C1 segment of cervical spinal cord (tissue), 14 donors: ENCODE data around the gene BNIP3.

Experiments
- DNase-seq, 14 donors: peaks; one replicate each; lab custom pipeline; 2025; lab: John Stamatoyannopoulos, UW

BNIP3 gene, protein sequence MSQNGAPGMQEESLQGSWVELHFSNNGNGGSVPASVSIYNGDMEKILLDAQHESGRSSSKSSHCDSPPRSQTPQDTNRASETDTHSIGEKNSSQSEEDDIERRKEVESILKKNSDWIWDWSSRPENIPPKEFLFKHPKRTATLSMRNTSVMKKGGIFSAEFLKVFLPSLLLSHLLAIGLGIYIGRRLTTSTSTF

DNA sequence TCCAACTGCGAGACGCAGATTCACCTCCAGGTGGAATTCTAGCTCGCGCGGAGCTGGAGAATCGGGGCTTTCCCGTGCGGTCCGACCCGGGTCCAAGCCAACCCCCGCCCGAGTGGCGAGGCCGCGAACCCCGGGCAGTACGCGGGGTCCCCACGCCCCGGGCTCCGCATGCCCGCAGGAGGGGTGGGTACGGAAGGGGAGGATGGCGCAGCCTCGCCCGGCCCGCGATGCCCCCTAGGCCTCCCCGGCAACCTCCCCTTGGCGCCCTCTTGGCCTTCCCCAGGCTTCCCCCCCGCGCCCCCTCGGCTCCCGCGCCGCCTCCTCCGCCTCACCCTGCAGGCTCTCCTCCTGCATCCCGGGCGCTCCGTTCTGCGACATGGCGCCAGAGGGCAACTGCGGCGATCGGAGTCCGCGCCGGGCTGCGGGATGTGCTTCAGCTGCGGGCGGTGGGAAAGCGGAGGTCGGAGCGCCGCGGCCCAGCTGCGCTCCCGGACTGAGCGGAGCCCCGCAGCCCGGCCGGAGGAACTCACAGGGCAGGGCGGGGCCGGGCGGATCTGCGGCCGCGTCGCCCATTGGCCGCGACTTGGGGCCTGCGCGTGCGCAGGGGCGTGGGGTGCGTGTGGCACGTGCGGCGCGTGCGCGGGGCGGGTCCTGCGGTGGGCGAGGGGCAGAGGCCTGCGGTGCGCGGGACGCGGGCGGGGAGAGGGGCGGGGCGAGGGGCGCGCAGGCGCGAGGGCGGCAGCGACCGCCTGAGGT is at the start of gene BNIP3:
BNIP3 (minus strand) TSS at position 495 of the 756 bp plus-strand sequence; CDS start at position 378, 117 bp downstream.
- peak; percentile 37 to 92 (median 86) for DNase-seq

DNA sequence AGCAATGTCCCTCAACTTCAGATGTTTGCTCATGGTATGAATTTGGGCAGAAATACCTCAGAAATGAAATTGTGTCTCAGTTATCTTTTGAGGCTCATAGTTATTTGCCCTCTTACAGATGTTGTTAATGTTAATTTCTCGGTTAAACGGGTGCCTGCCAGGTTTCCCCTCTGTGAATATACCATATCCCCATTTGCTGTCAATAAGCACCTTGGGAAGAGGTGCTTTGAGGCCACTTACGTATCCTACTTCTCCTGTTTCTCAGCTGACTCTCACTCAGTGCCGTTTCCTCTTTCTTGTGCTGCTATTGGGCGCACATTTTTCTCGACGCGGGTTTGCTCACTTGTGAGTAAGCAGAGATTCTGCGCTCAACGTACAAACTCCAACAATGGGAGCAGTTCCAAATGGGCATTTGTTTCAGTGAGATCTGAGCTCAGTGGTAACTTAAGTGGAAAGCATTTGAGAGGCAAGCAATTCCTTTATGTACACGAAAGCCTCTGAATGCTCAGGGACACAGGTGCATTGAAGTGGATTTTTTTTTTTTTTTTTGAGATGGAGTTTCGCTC is 49.3 kb upstream of the BNIP3 start:
- DNase-seq: no peak

DNA sequence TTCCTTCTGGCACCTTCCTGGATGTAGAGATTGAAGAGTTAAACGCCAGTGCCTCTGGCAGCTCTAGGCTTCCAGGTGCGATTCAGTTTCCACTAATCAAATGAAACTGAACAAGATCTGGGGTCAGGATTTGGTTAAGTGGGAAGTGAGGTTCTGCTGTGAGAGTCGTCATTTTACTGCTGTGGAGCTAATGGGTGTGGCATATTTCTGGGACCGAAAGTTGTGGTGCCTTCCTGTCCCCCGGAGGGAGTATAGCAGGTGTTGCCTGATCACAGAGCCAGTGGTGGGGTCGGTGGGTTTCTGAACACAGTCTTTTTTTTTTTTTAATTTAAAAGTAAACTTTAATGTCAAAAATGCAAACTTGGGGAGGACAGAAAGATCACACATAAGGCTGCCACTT is 47.0 kb upstream of the BNIP3 start:
- DNase-seq: no peak

DNA sequence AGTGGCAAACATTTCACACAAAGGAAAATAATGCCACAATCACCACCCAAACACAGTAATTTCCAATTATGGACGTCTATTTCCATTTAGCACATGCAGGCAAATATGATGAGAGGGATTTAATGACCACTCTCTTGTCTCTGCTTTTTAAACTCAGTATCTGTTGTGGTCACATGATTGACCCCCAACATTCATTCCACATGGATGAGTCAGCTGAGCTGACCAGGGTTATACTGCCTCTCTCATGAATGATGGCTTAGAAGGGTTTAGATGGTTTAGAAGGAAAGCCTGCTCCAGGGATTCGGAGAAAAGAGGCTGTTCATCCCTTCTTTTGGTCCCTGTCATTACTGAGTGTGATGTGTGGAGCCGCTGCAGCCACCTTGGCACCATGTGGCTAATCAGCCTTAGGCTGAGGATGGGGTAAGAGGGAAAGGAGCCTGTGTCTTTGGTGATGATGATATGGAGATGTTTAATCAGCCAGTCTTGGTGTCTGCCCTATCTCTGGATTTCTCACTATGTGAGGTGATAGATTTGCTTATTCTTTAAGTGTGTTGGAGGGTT is 45.8 kb upstream of the BNIP3 start:
- no peak for DNase-seq

DNA sequence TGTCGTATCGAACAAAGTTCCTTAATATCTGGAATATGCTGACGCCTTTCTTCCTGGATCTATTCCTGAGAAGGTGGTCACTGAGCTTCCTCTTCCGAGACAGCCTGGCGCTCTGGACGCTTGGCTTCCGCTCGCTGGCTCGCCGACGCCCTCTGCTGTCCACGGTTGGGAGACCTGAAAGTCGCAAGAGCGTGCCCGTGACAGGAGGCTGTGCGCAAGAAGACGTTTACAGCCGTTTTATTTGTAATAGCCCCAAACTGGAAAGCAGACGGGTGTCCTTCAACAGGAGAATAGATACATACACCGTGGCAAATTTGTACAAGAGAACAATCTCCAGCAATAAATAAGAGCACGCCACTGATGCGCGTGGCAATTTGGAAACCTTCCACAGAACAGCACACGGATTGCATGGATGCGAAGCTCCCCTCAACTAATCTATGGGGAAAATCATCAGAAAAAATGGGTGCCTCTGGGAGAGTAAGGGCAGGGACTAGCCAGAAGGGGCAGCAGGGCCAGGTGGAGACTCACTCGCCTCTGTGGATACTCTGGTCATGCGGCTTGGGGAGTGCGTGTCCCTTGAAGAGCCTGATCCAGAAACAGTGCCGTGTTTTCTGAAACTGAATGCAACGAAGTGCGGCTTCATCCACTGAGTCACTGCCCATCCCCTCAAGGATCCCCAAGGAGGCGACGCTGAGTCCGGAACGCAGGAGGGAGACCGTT is 41.5 kb upstream of the BNIP3 start:
- peak in 11 of 14 donors; percentile 34 to 76 (median 55) for DNase-seq

DNA sequence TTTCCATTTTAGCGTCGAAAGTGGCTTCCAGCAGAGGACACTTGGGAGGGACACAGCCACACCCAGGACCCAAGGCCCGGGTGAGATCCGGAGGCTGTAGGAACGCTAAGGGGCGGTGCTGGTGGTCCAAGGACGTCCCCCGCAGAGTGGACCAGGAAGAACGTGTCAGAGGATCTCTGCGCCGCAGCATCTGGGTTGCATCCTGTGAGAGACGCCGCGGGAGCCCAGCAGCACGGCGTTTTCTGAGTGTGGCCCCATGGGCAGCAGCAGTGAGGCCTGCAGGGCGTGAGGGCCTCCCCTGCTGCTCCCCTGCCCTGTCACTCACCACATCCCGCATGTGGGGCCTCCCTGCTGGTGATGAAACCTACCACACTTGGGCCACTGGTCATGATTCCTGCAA is 40.5 kb upstream of the BNIP3 start:
- no peak for DNase-seq

DNA sequence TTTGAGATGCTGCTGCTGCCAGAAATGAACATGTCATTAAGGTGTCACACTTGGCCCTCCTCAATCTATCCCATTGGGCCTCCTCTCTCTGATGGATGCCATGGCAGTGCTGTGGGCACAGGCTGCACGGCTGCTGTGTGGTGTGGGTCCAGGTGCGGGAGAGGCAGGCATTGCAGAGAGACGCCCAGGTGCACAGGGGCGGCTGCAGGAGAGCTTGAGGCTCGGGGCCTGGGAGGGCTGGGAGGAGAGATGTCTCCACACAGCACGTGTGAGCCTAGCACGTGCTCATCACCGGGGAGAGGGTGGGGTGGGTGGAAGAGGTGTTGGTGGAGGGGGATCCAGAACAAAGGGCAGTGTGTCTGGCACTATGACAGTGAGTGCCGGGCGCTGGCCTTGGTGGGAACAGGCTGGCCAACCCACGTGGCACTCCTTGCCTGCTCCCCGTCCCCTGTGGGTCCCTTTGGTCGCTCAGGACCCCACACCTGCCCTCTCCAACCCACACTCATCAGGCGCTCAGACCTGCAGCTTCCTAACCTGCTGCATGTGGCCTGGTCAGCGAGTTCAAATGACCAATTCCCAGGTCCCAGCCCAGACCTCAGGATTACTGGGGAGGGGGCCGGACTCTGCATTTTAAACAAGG is 39.9 kb upstream of the BNIP3 start:
- DNase-seq: no peak

DNA sequence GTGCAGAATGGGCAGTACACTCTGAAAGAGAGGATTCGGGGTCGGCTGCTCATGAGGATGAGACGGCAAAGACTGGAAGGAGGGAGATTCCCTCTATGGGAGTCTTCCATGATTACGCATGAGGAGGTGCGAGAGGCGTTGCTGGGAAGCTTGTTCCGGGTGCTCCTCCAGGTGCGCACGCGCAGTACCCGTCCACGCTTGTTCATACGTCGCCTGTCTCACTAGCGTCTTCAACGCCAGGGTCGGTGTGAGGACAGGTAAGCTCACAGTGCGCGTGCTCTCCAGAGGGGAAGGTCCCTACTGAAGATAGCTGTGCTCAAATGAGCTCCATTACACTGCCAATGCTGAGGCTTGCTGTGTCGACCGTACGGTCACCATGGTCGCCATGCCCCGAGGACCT is 39.3 kb upstream of the BNIP3 start:
- DNase-seq: no peak

DNA sequence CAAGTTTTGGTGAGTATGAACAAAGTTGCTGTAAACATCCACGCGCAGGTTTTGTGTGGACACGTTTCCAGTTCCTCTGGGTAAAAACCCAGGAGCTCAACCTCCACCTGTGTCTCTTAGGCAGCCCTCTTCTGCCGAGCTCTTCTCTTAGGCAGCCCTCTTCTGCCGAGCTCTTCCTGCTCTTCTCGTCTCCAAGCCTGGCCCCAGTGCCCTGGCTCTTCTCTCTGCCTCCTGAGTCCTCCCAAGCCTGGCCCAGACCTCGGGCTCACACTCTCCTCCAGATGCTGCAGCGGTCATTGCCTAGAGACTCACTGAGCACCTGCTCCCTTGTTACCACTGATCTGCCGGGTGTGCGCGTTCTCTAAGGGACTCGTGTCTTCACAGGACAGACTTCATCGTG is 38.7 kb upstream of the BNIP3 start:
- no peak for DNase-seq

DNA sequence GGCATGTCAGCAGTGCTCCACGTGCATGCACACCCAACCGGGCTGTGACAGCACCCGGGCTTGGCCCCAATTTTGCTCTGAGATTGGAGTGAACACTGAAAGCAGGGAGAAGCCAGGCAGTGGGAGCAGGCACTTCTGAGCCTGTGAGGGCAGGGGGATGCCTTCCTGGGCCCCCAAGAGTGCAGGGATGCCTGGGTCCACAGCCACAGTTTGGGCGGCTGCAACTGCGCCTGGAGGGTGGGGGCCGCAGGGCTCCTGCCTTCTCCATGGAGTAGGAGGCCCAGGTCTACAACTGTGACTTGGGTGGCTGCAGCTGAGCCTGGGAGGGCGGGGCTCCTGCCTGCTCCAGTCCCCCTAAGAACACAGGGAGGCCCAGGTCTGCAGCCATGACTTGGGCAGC is 37.6 kb upstream of the BNIP3 start:
- DNase-seq: no peak

DNA sequence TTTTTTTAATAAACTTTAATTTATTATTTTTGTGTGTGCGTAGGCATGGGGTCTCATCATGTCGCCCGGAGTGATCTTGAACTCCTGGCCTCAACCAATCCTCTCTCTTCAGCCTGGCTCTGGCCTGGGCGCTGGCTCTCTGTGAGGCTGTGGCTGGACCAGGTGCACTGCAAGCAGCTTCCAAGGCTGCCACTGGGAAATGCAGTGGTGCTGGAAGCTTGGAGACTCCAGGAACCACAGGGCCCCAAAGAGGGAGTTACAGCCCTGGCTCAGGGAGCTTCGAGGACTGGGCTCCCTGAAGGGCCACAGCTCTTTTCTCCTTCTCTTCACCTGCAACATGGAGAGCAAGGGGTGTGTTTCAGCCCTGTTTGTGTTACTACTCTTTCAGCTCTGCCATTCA is 36.7 kb upstream of the BNIP3 start:
- no peak for DNase-seq

DNA sequence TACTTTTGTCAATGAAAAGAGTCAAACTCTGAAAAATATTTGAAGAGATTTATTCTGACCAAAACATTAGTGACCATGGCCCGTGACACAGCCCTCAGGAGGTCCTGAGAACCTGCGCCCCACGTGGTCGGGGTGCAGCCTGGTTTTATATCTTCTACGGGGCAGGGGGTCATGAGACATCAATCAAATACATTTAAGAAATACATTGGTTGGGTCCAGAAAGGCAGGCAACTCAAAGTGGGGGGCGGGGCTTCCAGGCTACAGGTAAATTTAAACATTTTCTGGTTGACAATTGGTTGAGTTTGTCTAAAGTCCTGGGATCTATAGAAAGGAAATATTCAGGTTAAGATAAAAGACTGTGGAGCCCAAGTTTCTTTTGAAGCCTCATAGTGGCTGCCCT is 34.8 kb upstream of the BNIP3 start:
- DNase-seq: no peak

DNA sequence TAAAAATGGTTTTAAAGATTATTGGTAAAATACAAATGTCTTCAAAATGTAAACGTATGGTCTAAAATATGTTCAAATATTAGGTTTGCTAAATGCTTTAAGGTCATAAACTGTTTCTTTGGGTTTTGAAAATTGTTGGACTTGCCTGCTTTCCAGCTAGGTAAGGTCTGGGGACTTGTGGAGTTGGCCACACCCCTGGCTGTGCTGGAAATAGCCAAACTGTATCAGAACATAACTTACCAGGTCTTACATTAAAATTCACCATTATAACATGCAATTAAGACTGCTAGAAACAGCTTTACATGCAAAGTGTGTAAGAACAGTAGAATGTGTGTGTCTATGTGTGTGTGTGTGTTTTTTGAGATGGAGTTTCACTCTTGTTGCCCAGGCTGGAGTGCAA is 29.7 kb upstream of the BNIP3 start:
- no peak for DNase-seq

DNA sequence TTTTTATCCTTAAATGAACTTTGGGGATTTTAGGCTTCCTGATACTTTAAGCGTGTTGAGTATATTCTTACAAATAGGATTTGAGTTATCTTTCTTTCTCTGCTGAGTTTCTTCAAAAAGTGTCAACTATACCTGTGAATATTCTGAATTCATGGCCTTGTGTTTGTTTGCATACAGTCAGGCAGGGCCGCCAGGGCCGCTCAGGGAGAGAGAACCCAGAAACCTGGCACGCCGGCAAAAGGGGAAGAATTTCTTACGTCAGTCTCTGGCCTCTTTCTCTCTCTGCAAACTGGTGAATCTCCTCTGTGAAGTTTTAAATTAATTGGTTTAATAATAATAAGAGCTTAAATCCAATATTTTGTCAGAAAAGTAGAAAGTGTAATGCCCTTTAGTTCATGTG is 29.3 kb upstream of the BNIP3 start:
- no peak for DNase-seq

DNA sequence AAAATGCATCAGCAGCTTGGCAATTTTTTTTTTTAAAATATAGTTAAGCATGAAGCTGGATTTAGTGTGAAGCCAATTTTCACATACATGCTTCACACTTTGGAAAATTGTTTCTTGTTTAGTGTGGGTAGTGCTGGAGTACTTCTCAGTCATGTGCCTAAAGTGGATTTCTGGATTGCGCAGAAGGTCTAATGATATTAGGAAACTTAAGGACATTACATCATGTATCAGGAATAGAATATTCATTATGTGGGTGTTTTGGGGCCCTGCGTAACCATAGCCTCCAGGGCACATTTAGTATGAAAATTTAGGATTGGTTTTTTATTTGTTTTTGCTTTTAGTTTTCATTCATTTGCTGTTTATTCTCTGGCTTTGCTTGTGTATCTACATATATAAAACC is 28.8 kb upstream of the BNIP3 start:
- no peak for DNase-seq

DNA sequence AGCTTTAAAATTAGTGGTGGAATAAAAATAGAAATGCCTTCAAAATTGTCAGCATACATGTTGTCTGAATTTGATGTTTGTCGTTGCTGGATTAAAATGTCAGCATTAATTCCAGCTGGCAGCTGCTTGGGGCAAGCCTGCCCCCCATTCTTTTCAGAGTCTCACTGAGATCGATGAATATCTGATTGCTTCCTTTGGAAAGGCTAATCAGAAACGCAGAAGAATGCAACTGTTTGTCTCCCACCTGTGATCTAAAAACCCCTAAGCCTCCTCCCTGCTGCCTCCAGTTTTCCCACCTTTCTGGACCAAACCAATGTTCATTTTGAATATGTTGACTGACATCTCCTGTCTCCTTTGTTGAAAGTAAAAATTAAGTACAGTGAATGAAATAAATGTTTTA is 27.9 kb upstream of the BNIP3 start:
- DNase-seq: no peak

DNA sequence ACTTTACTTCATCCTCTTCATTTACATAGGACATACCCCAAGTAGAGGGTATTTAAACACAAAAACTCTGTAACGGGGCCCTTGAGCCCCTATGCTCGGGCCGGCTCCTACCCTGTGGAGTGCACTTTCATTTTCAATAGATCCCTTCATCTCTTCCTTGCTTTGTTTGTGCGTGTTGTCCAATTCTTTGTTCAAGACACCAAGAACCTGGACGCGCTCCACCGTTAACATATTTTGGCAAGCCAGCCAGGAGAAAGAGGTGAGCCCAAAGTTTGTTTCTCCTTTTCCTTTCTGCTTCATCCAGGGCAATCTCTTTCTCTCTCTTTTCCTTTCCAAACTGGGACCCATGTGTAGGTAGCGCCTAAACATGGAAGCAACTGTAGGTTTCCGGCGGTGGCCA is 26.0 kb upstream of the BNIP3 start:
- no peak for DNase-seq

DNA sequence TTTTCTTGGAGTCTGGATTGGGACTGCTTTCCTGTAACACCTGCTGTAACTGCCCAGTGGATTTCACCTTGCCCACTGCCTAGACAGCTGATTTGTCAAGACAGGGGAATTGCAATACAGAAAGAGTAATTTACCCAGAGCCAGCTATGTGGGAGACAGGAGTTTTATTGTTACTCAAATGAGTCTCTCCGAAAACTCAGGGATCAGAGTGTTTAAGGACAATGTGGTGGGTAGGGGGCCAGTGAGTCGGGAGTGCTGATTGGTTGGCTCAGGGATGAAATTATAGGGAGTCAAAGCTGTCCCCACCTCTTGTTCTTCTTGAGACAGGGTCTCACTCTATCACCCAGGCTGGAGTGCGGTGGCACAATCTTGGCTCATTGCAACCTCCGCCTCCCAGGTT is 25.2 kb upstream of the BNIP3 start:
- no peak for DNase-seq

DNA sequence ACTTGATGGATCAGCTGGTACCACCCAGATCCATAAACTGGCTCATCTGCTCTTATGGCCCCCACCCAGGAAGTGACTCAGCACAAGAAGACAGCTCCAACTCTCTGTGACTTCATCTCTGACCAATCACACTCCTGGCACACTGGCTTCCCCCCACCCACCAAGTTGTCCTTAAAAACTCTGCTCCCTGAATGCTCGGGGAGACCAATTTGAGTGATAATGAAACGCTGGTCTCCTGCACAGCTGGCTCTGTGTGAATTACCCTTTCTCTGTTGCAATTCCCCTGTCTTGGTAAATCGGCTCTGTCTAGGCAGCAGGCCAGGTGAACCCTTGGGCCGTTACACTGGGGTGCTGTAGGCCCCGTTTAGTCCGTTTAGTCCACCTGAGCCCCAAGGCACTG is 23.4 kb upstream of the BNIP3 start:
- no peak for DNase-seq

DNA sequence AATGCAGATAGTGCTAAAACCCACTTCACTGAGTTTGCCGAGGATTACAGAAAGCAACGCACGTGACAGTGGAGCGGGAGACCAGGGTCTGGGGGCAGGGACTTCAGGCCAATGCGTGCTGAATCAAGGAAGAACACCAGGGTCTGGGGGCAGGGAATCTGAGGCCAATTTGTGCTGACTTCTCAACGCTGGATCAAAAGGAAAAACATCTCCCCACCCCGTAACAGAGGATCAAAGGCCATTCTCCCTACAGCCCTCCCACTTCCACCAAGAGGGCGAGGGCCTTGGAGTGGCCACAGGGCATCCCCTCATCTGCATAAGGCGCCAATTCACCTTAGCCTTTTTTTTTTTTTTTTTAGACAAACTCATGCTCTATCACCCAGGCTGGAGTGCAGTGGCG is 22.3 kb upstream of the BNIP3 start:
- DNase-seq: no peak

DNA sequence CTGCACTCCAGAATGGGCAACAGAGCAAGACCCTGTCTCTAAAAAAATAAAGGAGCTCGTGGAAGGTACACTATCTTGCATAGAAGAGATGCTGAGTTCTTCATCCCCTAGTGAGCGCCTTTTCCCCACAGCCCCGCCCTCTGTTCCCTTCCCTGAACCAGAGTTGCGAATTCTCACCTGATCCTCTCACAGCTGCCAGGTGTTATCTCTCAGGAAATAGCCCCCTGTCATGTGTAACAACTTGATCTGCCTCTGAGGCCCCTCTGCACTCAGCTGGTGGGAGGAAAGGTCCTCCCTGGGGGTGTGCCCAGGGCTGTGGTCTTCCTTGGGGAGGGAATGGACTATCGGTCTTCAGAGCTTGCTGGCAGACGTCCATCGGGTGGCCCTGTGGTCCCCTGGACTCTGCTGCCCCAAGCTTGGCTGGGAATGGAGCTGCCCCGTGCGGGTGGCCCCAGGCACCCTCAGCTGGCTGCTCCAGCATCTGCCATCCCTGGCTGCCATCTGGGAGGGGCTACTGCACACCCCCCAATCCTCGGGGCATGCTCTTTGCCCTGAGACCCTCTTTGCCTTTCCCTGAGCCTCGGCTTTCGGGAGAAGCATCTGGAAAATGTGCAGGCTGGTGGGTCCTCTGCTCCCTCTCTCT is 21.7 kb upstream of the BNIP3 start:
- no peak for DNase-seq
